SKM-1 (cell line): ENCODE results near the gene LAMC1.
A peak's percentile ranks its signal among the peaks of the same experiment; 100 is the strongest.

Experiments
- DNase-seq: peaks from one replicate; lab custom pipeline; 2025; ENCODE audit not compliant: unreplicated experiment; lab: John Stamatoyannopoulos, UW

The LAMC1 gene

DNA sequence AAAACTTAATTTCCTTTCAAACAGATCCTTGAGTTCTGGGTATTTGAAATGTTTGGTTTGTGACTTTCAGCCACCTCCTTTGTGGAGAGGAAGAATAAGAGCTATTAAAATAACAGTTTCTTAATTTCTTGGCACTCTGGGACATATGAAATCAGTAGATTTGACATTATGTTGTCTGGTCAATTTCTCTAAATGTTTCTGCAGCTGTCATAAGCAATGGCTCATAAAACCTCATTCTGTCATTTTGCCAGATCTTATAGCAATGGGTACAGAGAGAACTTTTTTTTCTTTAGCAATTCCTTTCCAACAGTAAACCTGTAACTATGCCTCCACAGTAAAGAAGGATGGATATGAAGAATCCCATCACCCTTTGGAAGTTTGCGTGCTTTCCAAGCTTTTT, 52.6 kb downstream of the LAMC1 start:
- DNase-seq = no peak

DNA sequence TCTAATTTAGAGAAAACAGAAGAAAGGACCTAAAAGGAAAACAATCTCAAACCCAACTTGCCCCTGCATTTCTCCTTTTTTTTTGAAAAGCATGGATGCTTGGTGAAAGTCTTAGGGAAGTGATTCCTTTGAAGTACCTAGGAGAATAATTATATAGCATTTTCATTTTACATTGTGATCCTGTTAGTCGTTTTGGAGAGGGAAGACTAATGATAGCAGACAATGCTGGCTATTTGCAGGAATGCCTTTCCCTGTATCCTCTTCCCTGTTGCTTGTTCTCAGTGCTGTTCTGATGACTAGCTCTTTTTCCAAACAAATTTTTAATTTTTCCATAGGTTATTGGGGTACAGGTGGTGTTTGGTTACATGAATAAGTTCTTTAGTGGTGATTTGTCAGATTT, 53.9 kb downstream of the LAMC1 start:
- no peak for DNase-seq

DNA sequence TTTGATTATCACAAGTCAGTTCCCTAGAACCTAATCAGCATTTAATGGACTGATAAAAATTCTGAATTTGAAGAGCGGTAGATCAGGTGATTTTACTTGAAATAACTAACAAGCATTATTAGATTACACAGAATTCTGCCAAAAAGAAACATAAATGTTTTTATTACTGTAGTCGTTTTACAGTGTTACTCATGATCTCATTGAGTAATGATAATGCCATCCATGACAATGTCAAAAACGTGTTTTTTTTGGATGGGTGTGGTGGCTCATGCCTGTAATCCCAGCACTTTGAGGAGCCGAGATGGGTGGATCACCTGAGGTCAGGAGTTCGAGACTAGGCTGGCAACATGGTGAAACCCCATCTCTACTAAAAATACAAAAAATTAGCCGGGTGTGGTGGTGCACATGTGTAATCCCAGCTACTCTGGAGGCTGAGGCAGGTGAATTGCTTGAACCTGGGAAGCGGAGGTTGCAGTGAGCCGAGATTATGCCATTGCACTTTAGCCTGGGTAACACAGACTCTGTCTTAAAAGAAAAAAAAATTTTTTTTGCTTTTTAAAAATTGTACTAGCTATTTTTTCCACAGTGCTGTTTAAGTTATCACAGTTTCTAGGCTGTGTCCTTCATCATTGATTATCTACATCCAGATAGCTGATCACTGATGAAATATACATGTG, 56.6 kb downstream of the LAMC1 start:
- DNase-seq = no peak

DNA sequence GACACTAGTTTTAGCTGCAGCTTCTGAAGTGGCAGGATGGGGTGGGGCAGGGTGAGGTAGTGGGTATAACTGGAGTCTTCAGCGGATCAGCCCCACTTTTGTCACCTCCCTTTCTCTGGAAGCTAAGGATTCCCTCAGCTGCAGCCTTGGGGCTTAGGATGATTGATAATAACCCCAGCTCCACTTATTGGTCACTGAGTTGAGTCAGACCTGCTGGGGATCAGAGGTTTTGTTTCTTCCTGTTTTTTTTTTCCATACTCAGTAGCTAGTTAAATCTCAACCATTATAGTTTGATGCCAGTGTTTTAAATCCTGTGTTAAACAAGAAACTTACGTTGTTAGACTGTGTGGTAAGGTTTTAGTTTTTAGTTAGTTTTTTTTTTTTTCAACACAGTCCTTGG, 57.2 kb downstream of the LAMC1 start:
- DNase-seq = no peak

DNA sequence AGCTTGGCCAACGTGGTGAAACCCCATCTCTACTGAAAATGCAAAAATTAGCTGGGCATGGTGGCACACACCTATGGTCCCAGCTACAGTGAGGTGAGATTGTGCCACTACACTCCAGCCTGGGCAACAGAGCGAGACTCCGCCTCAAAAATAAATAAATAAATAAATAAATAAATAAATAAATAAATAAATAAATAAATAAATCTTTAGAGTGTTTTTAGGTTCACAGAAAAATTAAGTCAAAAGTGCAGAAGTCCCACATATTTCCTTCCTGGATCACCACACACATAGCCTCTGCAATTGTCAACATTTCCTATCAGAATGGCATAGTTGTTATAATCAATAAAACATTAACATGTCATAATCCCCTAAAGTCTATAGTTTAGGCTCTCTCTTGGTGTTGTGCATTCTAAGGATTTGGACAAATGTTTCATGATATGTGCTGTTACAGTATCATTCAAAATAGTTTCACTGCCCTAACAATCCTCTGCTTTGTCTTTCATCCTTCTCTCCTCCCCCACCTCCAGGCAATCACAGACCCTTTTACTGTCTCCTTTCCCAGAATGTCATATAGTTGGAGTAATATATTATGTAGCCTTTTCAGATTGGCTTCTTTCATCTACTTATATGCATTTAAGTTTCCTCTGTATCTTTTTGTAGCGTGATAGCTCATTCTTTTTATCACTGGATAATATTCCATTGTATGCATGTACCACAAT, 58.3 kb downstream of the LAMC1 start:
- DNase-seq = no peak

DNA sequence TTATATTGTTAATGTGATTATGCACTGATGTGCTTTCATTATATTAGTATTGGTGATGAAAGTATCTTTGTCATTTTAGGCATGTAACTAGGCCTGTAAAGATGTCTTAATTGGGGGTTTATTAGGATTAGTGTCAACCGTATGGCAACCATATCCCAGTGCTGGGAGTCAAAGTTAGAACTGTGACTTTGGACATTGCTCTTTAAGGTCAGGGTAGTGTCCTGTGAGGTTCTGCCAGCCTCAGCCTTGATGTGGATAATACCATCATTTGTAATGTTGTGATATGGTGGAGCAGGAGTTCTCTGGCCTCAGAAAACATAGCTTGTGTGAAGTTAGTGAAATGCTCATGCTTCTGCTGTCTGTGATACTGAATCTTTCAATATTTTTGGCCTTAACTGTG, 59.4 kb downstream of the LAMC1 start:
- DNase-seq = no peak

DNA sequence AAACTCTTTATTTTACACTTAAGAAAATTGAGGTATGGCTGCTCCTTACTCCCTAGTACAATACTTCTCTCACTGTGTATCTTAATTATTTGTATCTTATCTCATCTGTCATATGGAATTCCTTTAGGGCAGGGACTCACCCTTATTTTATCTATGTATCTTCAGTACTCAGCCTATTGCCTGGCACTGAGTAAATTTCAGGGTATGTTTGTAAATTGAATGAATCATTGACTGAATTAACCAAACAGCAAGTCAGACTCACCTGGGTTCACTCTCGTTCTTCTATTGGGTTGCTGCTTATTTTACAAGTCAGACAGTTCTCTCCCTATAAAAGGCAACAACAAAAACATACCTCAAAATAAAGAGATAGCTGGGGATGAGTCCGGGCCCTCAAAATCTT, 63.8 kb downstream of the LAMC1 start:
- no peak for DNase-seq

DNA sequence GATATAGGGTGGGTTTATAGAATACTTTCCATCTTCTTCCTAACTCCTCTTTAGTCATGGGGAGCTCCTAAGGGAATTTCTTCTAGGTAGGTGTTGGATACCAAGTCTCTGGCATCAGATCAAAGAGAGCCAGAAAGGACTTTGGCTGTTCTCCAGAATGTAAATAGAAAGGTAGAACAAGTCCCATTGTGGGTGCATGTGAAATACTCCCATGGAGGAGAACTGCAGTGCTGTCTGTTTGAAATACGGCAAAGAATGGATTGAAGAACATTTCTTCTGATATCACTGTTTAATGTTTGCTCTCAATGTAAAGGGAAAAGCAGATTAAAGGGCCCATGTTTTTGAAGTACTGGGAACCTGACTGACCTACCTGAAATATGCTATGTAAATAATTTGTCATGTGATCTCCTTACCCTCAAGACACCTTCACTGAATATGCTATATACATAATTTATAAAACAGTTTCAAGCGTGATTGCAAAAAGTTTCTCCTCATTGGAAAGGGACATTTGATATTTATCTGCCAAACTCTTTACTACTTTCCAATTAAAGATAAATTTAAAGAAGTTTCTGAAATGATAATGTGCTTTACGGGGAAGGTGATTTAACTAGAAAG, 65.9 kb downstream of the LAMC1 start:
- DNase-seq = no peak

DNA sequence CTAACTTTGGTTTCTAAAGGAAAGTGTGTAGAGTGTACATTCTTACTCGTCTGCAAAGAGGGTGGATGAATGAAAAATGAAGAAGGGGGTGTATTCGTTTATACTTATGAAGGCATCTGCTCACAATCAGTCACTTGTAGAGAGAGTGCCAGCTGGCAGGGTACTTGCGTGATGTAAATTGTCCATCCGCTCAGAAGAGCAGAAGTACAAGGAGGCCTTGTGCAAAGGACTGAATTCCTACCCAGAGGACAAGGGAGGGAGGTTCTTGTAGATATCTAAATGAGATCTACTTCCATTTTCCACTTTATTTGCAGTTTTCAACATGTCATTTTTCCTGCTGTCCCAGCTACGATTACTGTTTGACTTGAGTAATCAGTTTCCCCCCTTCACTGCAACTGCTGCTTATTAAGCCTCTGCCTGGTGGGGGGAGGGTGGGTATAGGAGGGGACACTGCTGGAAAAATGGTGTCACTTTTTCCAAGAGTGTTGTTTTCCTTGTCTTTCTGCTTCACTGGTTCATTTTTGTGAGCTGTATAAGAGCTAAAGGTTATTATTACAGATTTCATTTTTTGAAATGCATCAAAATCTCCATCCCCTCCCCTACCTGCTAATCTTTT, 67.3 kb downstream of the LAMC1 start:
- DNase-seq = no peak

DNA sequence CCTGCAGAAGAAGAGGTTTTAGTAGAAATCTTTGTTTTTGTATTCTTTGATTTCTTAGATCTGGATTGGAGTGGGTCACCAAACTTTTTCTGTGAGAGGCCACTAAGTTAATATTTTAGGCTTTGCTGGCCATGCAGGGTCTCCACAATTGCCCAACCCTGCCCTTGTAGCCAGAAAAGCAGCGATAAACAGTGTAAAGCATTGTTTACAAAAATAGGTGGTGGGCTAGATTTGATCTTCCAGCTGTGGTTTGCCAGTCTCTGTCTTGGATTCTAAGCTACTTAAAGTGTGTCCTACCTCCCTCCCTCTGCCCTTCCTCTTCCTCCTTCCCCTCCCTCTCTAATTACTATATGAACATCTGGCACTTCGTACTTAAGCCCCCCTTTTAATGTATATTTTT, 68.0 kb downstream of the LAMC1 start:
- DNase-seq = no peak

DNA sequence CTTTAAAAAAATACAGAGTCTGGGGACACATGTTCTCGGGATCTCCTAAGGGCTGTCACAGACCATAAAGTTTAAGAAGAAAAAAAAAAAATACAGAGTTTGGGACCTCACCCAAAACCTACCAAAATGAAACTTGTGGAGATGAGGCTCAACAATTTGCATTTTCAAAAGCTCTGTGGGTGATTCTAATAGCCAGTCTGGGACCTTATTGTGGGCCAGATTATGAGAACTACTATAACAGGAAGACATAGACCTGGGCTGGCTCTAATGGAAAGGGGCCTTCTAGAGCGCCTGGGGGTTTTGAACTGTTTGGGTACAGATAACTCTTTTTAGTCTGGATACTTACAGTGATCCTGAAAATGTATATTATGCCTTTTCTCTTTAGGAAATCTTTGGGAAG, 69.1 kb downstream of the LAMC1 start:
- no peak for DNase-seq

DNA sequence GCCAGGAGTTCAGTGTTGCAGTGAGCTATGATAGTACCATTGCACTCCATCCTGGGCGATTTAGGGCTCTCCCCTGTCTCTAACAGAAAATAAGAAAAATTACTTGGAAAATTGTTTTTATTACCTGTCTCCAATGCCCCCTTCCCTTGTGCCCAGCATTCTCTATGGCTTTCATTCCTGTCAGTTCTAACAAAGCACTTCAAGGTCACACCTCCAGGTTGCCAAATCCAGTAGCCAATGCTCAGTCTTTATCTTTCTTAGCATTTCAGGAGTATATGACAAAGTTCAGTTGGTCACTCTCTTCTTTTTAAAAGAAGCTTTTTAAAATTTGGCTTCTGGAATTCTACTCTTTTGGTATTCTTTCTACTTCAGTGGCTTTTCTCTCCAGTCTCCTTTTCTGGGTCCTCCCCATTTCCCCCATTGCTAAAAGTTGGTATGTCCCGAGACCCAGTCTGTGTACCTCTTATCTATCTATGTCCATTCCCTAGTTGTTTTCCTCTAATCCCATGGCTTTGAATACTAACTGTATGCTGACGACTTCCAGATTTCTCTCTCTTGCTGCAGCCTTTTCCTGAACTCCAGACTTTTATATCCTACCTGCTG, 69.9 kb downstream of the LAMC1 start:
- DNase-seq = no peak

DNA sequence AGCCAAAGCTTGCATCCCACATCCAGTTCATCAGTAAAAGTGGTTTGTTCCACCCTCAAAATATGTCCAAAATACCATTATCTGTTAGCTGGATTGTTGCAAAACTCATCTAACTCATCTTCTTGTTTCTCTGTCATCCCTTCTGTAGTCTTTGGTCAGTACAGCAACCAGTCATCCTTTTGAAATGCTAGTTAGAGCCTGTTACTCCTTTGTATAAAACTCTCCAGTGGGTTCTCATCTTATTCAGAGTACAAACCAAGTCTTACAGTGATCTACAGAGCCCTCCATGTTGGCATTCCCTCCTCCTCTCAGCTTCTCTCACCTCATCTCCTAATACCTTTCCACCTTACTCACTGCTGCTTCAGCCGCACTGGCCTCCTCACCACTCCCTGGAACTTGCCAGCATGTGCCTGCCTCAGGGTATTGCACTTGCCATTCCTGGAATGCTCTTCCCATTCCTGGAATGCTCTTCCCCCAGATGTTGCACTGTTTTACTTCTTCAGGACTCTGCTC, 70.6 kb downstream of the LAMC1 start:
- DNase-seq = no peak

DNA sequence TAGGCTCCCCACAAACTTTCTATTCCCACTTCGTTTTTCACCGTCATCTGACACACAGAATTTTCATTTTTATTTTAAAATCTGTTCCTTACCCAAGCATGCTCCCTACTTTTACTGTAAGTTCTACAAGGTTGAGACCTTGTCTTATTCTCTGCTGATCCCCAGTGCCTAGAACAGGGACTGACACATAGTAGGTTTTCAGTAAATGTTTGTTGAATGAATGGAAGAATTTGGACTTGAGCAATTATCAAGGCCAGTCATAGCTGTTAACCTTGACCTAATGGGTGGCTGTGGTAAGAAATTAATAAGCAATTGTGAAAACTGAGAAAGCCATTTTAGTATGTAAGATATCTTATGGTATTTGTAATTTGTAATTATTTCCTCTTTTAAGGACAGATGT, 71.1 kb downstream of the LAMC1 start:
- no peak for DNase-seq

DNA sequence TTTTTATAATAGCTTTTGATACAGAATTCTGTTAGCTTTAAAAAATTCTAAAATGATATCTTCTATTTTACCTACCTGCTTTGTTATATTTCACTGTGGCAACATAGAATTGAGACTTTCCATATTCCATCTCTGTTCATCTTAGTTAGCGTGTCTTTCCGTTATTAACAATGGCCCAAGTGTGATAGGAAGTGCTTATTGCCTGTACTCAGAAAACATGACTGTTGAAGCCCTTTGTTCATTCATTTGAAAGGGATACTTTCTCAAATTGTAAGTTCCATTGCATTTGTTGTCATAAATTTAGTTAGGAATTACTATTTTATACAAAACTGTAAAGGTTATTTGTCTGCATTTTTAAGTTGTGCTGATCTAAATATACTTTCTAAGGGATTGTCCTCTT, 73.1 kb downstream of the LAMC1 start:
- DNase-seq = no peak

DNA sequence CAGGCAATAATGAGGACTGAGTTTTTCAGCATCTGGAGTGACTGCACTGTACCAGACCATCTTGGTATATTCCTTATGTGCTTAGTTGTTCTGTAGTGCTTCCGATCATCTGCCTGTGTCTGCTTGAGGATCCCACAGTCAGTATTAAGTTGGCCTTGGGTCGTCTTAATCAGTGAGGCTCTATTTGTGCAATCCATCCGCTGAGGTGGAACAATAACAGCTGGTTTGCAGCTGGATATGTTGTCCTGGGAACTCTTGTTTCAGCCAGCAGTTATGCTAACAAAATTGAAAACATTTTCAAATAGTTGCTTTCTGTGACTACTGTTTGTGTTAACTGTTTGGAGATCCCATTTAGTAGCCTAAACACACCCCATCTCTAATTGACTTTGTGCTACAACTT, 73.7 kb downstream of the LAMC1 start:
- no peak for DNase-seq

DNA sequence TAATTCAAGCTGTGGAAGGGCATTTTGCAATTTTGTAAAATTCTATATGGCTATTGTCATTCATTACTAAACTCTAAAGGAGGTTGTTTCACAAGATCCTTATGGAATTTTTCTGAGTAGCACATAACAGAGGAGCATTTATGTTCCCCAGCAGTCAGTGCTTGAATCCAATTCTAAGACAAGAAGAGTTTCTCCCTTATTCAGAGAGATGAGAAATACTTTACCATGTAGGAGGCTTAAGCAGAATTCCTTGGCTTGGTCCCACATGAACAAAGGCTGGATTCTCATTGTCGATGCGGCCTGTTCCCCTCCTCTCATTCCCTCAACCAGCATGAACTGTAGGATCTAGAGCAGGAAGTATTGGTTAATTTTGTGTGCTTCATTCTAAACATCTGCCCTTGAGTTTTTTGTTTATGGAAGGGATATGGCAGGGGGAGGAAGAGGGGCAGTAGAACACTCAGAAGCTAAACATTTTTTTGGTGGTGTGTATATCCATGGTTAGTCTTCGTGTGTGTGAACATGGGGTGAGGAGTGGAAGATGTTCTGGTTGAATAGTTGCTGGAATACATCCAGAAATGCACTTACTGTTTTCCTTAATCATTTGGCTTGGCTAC, 74.3 kb downstream of the LAMC1 start:
- DNase-seq = no peak

DNA sequence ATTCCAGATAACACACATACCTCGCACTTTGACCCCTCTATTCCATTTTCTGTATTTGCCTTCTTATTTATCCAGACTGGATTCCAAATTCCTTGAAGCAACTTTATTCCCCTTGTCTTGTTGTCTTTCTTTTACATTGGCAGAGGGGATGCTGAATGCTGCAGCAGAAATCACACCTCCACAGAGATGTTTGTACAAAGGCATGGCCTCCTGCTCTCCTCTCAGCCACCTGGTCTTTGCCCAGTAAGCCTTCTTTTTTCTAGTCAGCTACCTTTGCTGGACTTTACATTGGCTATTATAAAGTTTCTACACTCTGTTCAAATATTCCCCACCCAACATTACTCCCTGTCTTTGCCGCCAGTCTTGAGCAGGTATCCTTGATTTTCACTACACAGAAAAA, 75.1 kb downstream of the LAMC1 start:
- DNase-seq = no peak

DNA sequence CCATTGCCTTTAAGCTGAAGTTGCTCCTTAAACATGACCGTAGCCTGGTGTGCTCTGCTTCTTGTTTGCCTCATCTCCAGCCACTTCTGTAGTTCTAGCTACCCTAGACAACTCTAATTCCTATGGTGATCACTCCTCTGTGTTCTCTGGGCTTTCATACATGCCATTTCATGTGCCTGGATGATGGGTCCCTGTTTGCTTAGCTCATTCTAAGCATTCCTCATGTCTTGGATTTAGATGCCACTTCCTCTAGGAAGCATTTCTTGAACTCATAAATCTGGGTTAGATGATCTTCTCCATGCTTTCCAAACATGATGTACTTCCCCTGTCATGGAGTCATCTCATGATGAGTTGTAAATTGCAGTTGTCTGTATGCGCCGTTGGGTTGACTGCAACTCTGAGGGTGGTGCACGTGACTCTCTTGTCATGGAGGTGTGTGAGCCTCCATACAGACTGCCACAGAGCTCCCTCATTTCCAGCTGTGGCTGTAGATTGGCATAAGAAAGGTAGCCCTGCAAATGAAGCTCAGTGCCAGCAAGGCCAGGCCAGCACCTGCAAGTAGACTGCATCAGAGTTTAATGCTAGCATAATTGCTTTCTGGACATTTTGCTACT, 77.2 kb downstream of the LAMC1 start:
- DNase-seq = no peak

DNA sequence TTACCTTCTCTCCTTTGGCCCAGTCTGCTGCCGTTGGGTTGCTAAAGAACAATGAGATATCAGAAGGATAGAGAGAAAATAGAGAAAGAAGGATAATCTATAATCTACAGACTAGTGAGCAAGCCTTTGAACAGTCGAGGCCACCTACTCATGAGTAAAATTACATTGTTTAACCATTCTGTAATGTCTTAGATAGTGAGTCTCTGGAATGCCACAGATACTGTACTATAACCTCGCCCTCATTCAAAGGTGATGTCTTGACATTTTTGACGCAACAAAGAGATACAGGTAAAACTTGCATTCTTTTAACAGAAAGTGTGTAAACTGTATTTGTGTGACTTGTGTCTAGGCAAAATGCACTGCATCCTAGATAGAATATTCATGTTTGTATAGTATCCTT, 77.9 kb downstream of the LAMC1 start:
- DNase-seq = no peak

DNA sequence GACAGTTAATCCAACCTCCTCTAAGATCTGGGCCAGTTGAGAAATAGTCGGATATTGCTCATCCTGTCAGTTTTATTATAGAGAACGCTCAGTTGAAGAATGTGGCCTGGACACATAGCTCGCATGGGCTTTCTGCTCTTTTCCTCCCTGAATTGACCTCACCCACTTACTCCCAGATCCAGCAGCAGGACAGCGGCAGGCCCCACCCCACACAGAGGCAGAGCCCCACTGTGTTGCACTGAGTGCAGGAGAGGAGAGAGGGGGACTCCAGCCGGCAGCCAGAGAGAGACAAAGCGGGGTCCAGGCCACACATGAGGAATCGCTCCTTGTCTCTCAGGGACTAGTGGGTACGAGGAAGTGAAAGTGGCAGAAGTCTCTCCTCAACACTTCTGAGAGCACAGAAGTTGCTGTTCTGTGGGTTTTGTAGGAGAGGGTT, 78.6 kb downstream of the LAMC1 start:
- DNase-seq = peak; percentile 24
